Ovary (tissue), 9 donors: ENCODE data around the gene STK24. TPM values are rescaled to one million over a fixed set of nuclear protein-coding genes. Genes with fewer than 3 reads are reported as not detected.

Experiments used
- DNase-seq, 5 donors: peaks; one replicate each; pipeline ENCODE4 v3.0.0-alpha.2; 2019 to 2020
- H3K27ac ChIP-seq, 2 donors: fragments of 200-600 bp; one replicate each; pipeline versions ENCODE4 v1.5.1 to v1.8.0; 2019 to 2022
- H3K27me3 ChIP-seq: fragments of 200-600 bp; one replicate; pipeline ENCODE4 v1.8.0; 2022
- H3K36me3 ChIP-seq: fragments of 200-600 bp; sonication (generic); one replicate; pipeline ENCODE4 v1.5.1; 2019
- H3K4me1 ChIP-seq: one replicate; pipeline ENCODE4 v1.8.1; 2013; ENCODE audit warnings: mild to moderate bottlenecking, moderate library complexity; ENCODE audit not compliant: insufficient read depth
- H3K4me3 ChIP-seq: fragments of 200-600 bp; sonication (generic); one replicate; pipeline ENCODE4 v1.5.1; 2017
- H3K9me3 ChIP-seq, 2 donors: fragments of 200-600 bp in 1 of 2; sonication (generic) in 1 of 2; one replicate each; pipeline versions ENCODE4 v1.5.1 to v1.8.1; 2013 to 2019; ENCODE audit warnings: mild to moderate bottlenecking in 1 of 2, moderate library complexity in 1 of 2
- CTCF ChIP-seq, 3 donors: fragments of 450-650 bp in 2 of 3; fragments of 200-600 bp in 1 of 3; IDR thresholded peaks; one replicate each; pipeline versions ENCODE4 v1.5.1 to v1.8.0; 2016 to 2022; ENCODE audit warnings: antibody characterized with exemption in 3 of 3, mild to moderate bottlenecking in 1 of 3
- EP300 ChIP-seq: sonication (generic); formaldehyde crosslinking; IDR thresholded peaks from one replicate; pipeline ENCODE4 v1.6.1; 2017; ENCODE audit warnings: antibody characterized with exemption
- POLR2A ChIP-seq: fragments of 450-650 bp; IDR thresholded peaks from one replicate; pipeline ENCODE4 v1.6.1; 2017; ENCODE audit warnings: antibody characterized with exemption, mild to moderate bottlenecking, moderate library complexity
- WGBS, 3 donors: extraction: QIAGEN DNeasy Blood & Tissue Kit in 1 of 3; methylation state at CpG; one replicate each; pipeline versions ENCODE4 v1.1.5 to v1.1.7; 2013 to 2017; 5-methylcytosine and 5-hydroxymethylcytosine counted together
- intact Hi-C, 4 donors: fragments of 100-400 bp; cut with DNase I; formaldehyde crosslinking; loops; one replicate each; pipeline versions ENCODE4 v1.11.0 to v1.15.1; 2022 to 2023
- polyA plus RNA-seq, 2 donors: library from polyadenylated mRNA; stranded (reverse); fragments of 200-250 nt in 1 of 2; fragments of 350-450 nt in 1 of 2; fragmentation: Illumina TruSeq in 1 of 2; extraction: RNeasy Lipid Tissue Mini Kit (QIAGEN cat#74804) in 1 of 2; gene quantifications; one replicate each; pipeline ENCODE4 v1.2.3, GENCODE V29; 2013 to 2014
- total RNA-seq, 7 donors: library from RNA; depleted of rRNA in 2 of 7; stranded (reverse); fragments of >200 nt in 2 of 7; fragmentation: NEBNext Ultra II Directional in 3 of 7; extraction: Animal tissue kit (Norgen Biotek cat#: 25700) in 3 of 7; gene quantifications; one replicate each; pipeline versions ENCODE4 v1.1.0 to v1.2.4, GENCODE V29; 2016 to 2023
- donor health status: DM: no; HTN: no; CAD: no; lungs with moderate emphysema.
- donor health status: DM: no; HTN: no; CAD: no.
- donor health status: Bipolar disorder and iron deficiency.
- donor health status: DM: yes; HTN: yes; CAD: no.
- donor health status: DM: no; HTN: no; CAD: no.
- donor health status: DM: yes; HTN: yes; CAD: no.

The STK24 gene
- total and polyA plus RNA-seq, 9 donors: 34.0 to 153 (median 60.6) TPM

- Histone ChIP-seq H3K36me3 (no peaks in the 10 kb centered on the region), H3K27ac (no peak overlapping the region), H3K4me1 (no peaks in the 10 kb centered on the region), H3K27me3 (no peaks in the 10 kb centered on the region), H3K9me3 (no peaks in the 10 kb centered on the region), H3K4me3 (no peak overlapping the region)
- no peak for DNase-seq
- no peak for TF ChIP-seq POLR2A
- no peak for TF ChIP-seq EP300
- TF ChIP-seq CTCF (IDR thresholded peaks at IDR 0.05): no peak
- intact Hi-C loops: no loop called here
- WGBS, 3 donors: 89 to 91% (median 90%) methylated on average over 11 of the region's 11 CpGs
These were observed 166.3 kb downstream of the STK24 start for GRCh38 chr13:98410612-98411011.

GRCh38 chr13:98409281-98409680 is 167.6 kb downstream of the STK24 start:
- TF ChIP-seq POLR2A (no peak), EP300 (no peak), CTCF (IDR thresholded peaks at IDR 0.05) (no peak)
- no peak overlapping the region for H3K4me3 ChIP-seq
- no peaks in the 10 kb centered on the region for H3K9me3 ChIP-seq
- H3K27ac ChIP-seq: no peak overlapping the region
- no peaks in the 10 kb centered on the region for H3K36me3 ChIP-seq
- no peaks in the 10 kb centered on the region for H3K27me3 ChIP-seq
- no peaks in the 10 kb centered on the region for H3K4me1 ChIP-seq
- intact Hi-C loops: no loop called here
- DNase-seq: no peak
- 94 to 97% (median 95%) methylated on average over 13 of the region's 13 CpGs for WGBS, 3 donors

GRCh38 chr13:98407575-98407974 is 169.3 kb downstream of the STK24 start:
- Histone ChIP-seq H3K4me3 (no peak overlapping the region), H3K27me3 (no peaks in the 10 kb centered on the region), H3K4me1 (no peaks in the 10 kb centered on the region), H3K36me3 (no peaks in the 10 kb centered on the region), H3K27ac (no peak overlapping the region), H3K9me3 (no peaks in the 10 kb centered on the region)
- no peak for TF ChIP-seq POLR2A
- no peak for TF ChIP-seq EP300
- TF ChIP-seq CTCF (IDR thresholded peaks at IDR 0.05): no peak
- no peak for DNase-seq
- WGBS, 3 donors: 90 to 97% (median 93%) methylated on average over 4 of the region's 4 CpGs
- intact Hi-C loops: no loop called here

GRCh38 chr13:98406971-98407370 is 169.9 kb downstream of the STK24 start:
- no peak overlapping the region for H3K4me3 ChIP-seq
- H3K9me3 ChIP-seq: no peaks in the 10 kb centered on the region
- no peaks in the 10 kb centered on the region for H3K4me1 ChIP-seq
- no peaks in the 10 kb centered on the region for H3K27me3 ChIP-seq
- intact Hi-C loops: no loop called here
- WGBS, 3 donors: 94 to 96% (median 95%) methylated on average over 9 of the region's 9 CpGs
- H3K27ac ChIP-seq: no peak overlapping the region
- no peak for TF ChIP-seq EP300
- no peak for TF ChIP-seq CTCF (IDR thresholded peaks at IDR 0.05)
- TF ChIP-seq POLR2A: no peak
- no peaks in the 10 kb centered on the region for H3K36me3 ChIP-seq
- no peak for DNase-seq

- Histone ChIP-seq H3K36me3 (no peaks in the 10 kb centered on the region), H3K9me3 (no peaks in the 10 kb centered on the region), H3K4me3 (no peak overlapping the region), H3K27me3 (no peaks in the 10 kb centered on the region), H3K27ac (no peak overlapping the region), H3K4me1 (no peaks in the 10 kb centered on the region)
- TF ChIP-seq CTCF (IDR thresholded peaks at IDR 0.05): no peak
- TF ChIP-seq EP300: no peak
- TF ChIP-seq POLR2A: no peak
- no peak for DNase-seq
- intact Hi-C loops: no loop called here
- WGBS, 3 donors: 84 to 89% (median 89%) methylated on average over 9 of the region's 9 CpGs
These were observed 170.5 kb downstream of the STK24 start for GRCh38 chr13:98406427-98406826.
